ENCODE measurements around the gene EP400.
"Not testable (repeated sequence)": the region's sequence is repeated elsewhere in the genome, so short reads cannot be mapped to it uniquely, and the experiment has no call there.

EP400 gene

GRCh38 chr12:131983554-131983953 lies 33.8 kb downstream of the EP400 start:
- in situ Hi-C loops (cut with MboI; ENCODE audit: low sequenced_read_pairs), result no loop called here

DNA sequence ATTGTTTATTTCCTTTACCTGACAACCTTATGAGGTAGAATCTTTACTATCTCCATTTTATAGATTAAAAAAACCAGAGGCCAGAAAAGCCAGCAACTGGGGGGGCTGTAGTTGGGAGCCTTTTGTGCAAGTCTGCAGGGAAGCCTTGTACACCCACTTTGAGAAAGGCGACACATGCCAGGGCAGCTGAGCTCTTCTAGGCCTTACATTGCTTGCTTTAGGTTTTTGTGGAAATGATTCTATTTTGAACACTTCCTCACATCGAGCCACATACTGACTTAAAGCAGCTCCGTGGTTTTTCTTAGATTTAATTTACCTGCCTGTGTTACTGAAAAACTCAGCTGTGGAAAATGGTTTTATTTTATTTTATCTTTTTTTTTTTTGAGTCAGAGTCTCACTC lies 34.6 kb downstream of the EP400 start:
- in situ Hi-C loops (cut with MboI; ENCODE audit: low sequenced_read_pairs), result no loop called here

- in situ Hi-C loops (cut with MboI; ENCODE audit: low sequenced_read_pairs), result not testable (repeated sequence)
Measured at GRCh38 chr12:131985510-131985875, 35.8 kb downstream of the EP400 start.

- in situ Hi-C loops (cut with MboI; ENCODE audit: low sequenced_read_pairs), result no loop called here
Measured at GRCh38 chr12:131986361-131986760, 36.6 kb downstream of the EP400 start.

GRCh38 chr12:131986910-131987309 lies 37.2 kb downstream of the EP400 start:
- in situ Hi-C loops (cut with MboI; ENCODE audit: low sequenced_read_pairs), result no loop called here

- in situ Hi-C loops (cut with MboI; ENCODE audit: low sequenced_read_pairs), result no loop called here
Measured at GRCh38 chr12:131987552-131987951, 37.8 kb downstream of the EP400 start.

GRCh38 chr12:131988054-131988796 lies 38.5 kb downstream of the EP400 start:
- in situ Hi-C loops (cut with MboI; ENCODE audit: low sequenced_read_pairs), result no loop called here

DNA sequence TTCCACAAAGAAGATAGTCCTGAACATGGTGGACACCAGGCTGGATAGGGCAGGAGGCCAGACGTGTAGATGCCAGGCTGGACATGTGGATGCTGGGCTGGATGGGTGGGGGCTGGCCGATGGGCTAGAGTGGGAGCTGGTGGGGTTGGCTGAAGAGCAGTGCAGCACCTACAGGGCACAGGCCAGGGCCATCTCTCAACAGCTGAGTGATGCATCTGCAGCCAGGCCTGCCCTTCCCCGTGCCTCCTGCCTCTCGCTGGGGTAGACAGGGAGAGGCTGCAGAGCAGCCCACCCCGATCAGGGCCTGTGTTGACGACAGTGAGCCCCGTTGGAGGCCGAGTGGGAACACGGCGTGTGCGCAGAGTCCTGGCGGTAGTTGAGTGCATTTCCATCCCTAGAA lies 39.3 kb downstream of the EP400 start:
- in situ Hi-C loops (cut with MboI; ENCODE audit: low sequenced_read_pairs), result no loop called here

DNA sequence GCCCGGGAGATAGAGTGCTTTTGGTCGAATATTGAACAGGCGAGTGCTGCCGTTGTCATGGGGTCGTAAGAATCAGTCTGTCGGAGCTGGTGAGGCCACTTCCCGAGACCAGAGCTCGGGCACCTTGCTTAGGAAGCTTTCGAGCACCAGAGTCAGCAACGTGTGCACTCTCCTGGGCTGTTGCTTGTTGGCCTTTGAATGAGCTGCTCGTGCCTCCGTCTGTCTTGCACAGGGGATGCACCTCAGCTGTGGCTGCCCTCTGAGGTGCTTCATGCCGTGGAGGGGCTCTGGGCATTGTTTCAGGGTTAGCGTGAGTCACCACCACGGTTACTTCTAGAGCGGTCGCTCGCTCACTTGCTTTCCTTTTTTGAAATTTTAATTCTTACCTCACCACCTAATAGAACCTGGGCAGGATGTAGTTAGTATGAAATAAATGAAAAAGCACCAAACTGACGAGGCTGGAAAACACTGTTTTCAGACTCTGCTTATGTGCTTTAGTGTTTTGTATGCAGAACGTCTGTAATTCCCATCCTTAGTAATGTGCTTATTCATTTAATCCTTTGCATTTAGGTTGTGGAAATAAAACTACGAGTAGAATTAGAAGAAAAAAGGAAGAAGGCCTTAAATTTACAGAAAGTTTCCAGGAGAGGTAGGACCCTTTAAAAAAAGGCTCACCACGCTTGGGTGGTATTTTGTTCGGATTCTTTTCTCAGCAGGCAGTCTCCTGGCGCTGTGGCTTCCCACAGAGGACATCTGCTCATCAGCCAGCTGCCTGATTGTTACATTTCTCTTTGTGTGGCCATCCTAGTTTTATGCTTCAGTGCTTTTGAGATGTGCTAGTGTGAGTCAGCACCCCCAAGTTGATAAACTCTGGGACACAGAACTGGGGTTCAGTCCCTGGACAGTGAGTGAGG lies 40.6 kb downstream of the EP400 start:
- in situ Hi-C loops (cut with MboI; ENCODE audit: low sequenced_read_pairs), result no loop called here

- in situ Hi-C loops (cut with MboI; ENCODE audit: low sequenced_read_pairs), result no loop called here
Measured at GRCh38 chr12:131990980-131991305, 41.2 kb downstream of the EP400 start.

- in situ Hi-C loops (cut with MboI; ENCODE audit: low sequenced_read_pairs), result no loop called here
Measured at GRCh38 chr12:131991816-131992430, 42.2 kb downstream of the EP400 start.

DNA sequence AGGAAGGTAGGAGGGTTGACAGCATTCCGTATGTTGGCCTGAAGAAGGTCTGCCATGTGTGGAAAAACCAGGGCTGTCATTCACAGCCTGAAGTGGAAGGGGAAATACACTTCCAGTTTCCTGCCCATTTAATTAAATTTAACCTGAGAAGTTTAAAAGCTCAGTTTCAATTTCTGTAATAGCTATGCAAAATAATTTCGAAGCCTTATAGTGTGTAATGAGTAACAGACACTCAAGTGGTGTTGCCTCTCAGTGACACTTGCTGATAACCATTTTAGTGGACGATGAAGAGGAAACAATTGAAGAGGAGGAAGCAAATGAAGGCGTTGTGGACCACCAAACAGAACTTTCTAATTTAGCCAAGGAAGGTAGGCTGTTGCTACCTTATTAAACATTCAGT lies 44.8 kb downstream of the EP400 start:
- in situ Hi-C loops (cut with MboI; ENCODE audit: low sequenced_read_pairs), result no loop called here

- in situ Hi-C loops (cut with MboI; ENCODE audit: low sequenced_read_pairs), result no loop called here
Measured at GRCh38 chr12:132000286-132000872, 50.6 kb downstream of the EP400 start.

DNA sequence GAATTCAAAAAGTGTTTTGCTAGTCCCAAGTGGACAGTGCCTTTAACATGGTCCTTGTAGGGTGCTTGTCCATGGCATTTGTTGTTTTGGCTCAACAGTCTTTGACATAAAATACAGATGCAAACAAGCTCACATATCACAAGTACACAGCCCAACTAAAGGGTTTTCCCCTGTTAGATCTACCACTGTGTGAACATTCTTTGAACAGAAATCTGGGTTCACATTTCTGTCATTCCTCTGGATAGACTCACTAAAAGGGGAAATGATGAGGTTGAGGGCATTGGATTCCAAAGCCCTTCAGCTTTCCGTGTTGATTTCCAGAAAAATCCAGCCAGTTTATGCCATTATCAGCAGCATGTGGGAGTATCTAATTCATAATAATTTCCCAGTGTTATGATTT lies 54.1 kb downstream of the EP400 start:
- in situ Hi-C loops (cut with MboI; ENCODE audit: low sequenced_read_pairs), result no loop called here

DNA sequence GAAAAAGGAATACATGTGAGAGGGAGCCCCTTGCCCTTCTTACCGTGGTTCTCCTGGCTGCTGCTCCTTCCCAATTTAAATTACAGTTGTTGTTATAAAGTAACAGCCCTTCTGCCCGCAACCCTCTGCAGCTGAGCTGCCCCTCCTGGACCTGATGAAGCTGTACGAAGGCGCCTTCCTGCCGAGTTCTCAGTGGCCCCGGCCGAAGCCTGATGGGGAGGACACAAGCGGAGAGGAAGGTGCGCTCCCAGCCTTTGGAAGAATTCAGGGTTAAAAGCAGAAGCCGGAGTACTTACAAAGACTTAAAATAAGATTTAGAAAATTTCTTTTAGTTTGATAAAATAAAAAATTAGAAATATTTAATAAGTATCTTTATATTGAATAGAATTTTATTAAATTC lies 55.2 kb downstream of the EP400 start:
- in situ Hi-C loops (cut with MboI; ENCODE audit: low sequenced_read_pairs), result no loop called here

GRCh38 chr12:132006056-132006680 lies 56.4 kb downstream of the EP400 start:
- in situ Hi-C loops (cut with MboI; ENCODE audit: low sequenced_read_pairs), result no loop called here

DNA sequence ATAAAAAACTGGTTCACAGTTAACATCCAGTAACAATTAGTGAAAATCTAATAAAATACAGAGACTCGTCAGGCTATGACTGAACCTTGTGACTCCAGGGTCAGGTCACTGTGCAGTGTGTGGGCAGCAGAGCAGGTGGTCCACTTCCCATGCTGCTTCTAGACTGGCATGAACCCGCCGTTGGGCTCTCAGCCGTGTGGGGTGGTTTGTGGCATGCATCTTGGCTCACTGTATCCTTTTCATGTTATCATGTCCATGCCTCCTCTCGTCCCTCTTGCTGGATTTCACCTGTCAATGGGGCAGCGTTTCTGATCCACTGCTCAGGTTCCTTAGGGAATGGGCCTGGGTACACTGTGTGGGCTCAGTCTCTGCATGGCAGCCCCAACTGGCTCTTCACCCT lies 57.3 kb downstream of the EP400 start:
- in situ Hi-C loops (cut with MboI; ENCODE audit: low sequenced_read_pairs), result no loop called here

DNA sequence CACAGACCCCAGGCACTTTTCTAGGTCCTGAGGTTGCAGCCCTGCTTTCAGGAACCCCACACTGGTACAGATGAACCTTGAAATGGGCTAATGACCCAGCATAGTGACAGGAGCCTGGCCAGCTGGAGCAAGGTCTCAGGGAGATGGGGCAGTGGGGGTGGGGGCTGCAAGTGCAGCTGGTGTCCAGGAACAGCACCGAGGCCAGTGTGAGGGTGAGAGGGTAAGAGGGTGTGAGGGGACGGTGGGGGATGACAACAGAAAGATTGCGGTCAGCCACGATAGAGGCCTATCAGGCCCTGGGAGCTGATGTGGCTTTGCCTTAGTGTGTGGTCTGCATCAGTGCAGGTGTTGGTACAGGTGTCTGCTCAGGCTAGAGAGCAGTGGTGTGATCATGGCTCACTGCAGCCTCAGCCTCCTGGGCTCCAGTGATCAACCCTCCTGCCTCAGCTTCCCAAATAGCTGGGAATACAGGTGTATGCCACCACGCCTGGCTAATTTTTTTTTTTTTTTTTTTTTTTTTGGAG lies 59.7 kb downstream of the EP400 start:
- in situ Hi-C loops (cut with MboI; ENCODE audit: low sequenced_read_pairs), result no loop called here

DNA sequence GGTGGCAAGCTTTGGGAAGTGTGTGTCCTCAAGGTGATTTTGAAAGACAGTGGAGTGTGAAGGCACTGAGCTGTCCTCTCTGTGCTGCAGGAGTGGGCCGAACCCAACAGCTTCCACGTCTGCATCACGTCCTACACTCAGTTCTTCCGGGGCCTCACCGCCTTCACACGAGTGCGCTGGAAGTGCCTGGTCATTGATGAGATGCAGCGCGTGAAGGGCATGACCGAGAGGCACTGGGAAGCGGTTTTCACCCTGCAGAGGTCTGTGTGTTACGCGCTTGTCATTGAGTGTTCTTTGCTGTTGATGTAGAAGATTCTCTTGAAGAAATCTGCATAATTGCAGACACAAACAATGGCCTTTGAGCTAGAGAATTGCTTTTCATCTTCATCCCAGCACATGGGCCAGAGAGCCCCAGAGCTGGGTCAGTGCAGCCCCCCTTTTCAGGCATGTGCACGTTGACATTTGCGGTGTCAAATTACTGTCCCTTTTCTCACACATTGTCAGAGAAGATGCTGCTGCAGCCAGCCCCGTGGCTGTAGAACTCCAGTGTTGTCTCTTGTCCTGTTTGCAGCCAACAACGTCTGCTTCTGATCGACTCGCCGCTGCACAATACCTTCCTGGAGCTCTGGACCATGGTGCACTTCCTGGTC lies 63.3 kb downstream of the EP400 start:
- in situ Hi-C loops (cut with MboI; ENCODE audit: low sequenced_read_pairs), result no loop called here

Data from HL-60/S4 treated with retinoic acid at 250 ng/mL for 4 days and 3 days (cell line).